Measurements from ENCODE around the gene SMURF1.

Gene SMURF1

DNA sequence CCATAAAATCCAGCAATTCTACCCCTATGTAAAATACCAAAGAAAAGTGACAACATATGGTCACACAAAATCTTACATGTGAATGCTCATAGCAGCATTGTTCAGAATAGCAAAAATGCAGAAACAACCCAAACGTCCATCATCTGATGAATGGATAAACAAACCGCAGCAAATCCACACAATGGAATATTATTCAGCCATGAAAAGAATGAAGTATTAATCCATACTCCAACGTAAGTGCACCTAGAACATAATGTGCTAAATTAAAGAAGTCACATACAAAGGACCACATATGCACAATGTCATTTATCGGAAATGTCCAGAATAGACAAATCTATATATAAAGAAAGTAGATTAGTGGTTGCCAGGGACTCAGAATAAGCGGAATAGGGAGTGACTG lies 57.4 kb downstream of the SMURF1 start:
- in situ Hi-C loops (cut with MboI; ENCODE audit: low pct_unique_long_range_greater_than_20kb, low sequenced_read_pairs, unreplicated experiment) = no loop called here
- TF ChIP-seq, protein P1, sequence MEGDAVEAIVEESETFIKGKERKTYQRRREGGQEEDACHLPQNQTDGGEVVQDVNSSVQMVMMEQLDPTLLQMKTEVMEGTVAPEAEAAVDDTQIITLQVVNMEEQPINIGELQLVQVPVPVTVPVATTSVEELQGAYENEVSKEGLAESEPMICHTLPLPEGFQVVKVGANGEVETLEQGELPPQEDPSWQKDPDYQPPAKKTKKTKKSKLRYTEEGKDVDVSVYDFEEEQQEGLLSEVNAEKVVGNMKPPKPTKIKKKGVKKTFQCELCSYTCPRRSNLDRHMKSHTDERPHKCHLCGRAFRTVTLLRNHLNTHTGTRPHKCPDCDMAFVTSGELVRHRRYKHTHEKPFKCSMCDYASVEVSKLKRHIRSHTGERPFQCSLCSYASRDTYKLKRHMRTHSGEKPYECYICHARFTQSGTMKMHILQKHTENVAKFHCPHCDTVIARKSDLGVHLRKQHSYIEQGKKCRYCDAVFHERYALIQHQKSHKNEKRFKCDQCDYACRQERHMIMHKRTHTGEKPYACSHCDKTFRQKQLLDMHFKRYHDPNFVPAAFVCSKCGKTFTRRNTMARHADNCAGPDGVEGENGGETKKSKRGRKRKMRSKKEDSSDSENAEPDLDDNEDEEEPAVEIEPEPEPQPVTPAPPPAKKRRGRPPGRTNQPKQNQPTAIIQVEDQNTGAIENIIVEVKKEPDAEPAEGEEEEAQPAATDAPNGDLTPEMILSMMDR (IDR thresholded peaks at IDR 0.05; ENCODE audit: extremely low read depth, insufficient read depth, missing control alignments) = no peak
- DNase-seq (ENCODE audit: low spot score) = no peak

DNA sequence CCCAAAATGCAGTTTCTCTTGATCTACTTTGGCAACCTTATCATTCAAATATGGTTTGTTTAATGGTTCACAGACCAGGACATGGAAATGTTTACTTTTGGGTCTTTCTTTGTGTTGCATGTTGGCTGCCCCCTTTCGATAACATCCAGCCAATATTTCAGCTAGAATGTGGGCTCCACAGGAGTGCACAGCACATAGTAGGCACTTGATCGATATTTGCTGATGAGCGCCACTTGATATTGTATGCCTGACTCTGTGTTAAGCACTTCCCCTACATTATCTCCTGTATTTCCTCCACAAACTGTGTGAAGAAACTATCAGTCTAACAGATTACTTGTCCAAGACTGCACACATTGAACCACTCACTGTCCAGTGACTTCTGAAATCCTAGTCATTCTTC lies 60.2 kb downstream of the SMURF1 start:
- in situ Hi-C loops (cut with MboI; ENCODE audit: low pct_unique_long_range_greater_than_20kb, low sequenced_read_pairs, unreplicated experiment) = no loop called here
- no peak for DNase-seq (ENCODE audit: low spot score)
- TF ChIP-seq, protein P1 (IDR thresholded peaks at IDR 0.05; ENCODE audit: extremely low read depth, insufficient read depth, missing control alignments) = no peak

DNA sequence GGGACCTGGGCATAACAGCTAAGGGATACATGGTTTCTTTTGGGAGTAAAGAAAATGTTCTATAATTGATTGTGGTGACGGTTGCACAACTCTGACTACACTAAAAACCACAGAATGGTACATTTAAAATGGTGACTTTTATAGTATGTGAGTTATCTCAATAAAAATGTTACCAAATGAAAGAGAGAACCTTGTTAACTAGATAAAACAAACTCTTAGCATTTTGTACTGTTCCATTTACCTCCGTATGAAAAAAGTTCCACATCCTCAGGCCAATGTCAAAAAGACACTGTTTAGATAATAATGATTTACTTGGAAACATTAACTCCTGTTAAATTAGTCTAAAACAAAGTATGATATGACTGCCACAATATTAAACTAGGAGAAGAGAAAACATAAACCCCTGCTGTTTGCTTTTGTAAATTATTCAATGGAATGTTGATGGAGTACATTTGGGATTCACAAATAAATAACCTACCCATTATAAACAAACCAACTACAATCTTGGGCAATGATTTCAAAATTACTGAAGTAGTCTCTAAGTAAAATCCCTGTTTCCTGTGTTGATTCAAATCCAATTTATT lies 60.7 kb downstream of the SMURF1 start:
- TF ChIP-seq, protein P1 (IDR thresholded peaks at IDR 0.05; ENCODE audit: extremely low read depth, insufficient read depth, missing control alignments) = no peak
- in situ Hi-C loops (cut with MboI; ENCODE audit: low pct_unique_long_range_greater_than_20kb, low sequenced_read_pairs, unreplicated experiment) = no loop called here
- no peak for DNase-seq (ENCODE audit: low spot score)

DNA sequence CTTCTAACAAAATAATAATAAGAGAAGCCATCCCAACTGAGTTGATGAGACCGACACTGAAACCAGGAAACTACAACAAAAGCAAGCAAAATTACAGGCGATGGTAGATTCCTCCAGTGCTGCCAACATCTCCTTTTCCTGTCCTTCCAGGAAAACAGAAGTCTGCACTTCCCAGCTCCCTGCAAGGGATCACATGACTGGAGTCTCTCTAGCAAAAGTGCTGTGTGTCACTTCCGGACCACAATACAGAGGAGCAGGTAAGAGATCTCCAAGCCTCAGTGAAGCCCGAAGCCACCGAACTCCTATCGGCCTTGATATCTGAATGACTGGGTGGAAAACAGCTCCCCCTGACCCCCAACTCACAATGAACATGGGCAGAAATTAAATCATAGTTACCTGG lies 63.2 kb downstream of the SMURF1 start:
- TF ChIP-seq, protein P1 (IDR thresholded peaks at IDR 0.05; ENCODE audit: extremely low read depth, insufficient read depth, missing control alignments) = no peak
- no peak for DNase-seq (ENCODE audit: low spot score)
- in situ Hi-C loops (cut with MboI; ENCODE audit: low pct_unique_long_range_greater_than_20kb, low sequenced_read_pairs, unreplicated experiment) = no loop called here

DNA sequence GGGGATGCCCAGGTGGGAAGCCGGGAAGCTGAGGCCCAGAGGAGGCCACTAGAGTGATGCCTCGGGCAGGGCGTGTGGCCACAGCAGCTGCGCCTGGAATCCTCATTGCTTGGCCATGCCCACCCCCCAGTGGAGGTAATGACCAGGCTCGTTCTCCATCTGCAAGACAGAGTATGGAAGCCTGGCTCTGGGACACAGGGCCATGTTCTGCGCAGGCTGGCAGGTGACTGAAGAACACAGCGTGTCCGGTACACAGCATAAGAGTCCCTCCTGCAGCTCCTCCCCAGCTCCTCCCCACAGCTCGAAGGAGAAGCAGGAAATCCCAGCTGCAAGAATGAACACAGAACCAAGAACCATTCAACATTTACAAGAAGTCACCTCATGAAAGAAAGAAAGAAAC lies 64.8 kb downstream of the SMURF1 start:
- in situ Hi-C loops (cut with MboI; ENCODE audit: low pct_unique_long_range_greater_than_20kb, low sequenced_read_pairs, unreplicated experiment) = no loop called here
- peak; percentile 34 for DNase-seq (ENCODE audit: low spot score)

DNA sequence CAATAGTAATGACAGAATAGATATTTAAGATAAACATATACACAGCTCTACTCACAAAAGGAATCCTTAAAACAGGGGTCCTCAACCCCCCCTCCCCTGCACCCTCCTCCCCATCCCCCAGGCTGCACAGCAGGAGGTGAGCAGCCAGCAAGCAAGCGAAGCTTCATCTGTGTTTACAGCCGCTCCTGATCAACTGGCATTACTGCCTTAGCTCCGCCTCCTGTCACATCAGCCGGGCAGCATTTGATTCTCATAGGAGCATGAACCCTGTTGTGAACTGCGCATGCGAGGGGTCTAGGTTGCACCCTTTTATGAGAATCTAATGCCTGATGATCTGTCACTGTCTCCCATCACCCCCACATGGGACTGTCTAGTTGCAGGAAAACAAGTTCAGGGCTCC lies 65.5 kb downstream of the SMURF1 start:
- in situ Hi-C loops (cut with MboI; ENCODE audit: low pct_unique_long_range_greater_than_20kb, low sequenced_read_pairs, unreplicated experiment) = no loop called here
- no peak for DNase-seq (ENCODE audit: low spot score)
- TF ChIP-seq, protein P1 (IDR thresholded peaks at IDR 0.05; ENCODE audit: extremely low read depth, insufficient read depth, missing control alignments) = no peak

More for the DNA sequence above, 64.8 kb downstream of the SMURF1 start:
- TF ChIP-seq, protein P1 (IDR thresholded peaks at IDR 0.05; ENCODE audit: extremely low read depth, insufficient read depth, missing control alignments) = no peak
